ENCODE measurements around the gene RNASE8.

RNASE8 gene

DNA sequence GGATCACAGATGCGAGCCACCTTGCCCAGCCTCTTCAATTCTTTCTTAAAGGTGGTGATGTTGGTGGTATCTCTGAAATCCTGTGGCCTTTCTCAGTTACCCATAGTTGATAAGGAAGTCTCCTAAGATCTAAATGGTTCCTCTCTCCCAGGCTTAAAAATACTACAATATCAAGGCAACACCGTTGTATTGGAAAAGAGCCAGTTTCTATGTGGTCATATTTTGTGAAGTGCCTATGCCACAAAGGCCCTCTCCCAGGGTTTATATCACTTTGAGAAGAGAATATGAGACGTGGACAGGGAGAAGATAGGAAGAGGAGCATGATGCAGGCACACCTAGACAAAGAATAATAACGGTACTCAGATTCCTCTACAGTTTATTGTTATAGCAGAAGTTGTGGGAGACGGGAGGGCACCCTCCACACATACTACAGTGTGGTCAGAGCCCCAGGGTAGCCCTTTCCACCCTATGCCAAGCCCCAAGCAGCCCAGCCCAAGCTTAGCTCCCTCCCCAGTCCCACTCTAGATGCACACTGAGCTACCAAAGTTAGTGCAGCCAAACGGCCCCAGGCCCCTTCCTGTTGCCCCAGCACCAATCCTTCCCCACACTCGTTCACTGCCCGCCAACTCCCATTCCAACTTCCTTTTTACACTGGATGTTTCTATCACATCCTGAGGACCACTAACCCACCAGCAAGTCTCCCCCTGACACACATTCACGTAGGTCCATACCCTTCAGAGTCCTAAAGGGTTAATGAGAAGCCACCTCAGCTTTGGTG lies 41.0 kb upstream of the RNASE8 start:
- TF ChIP-seq, protein P1, sequence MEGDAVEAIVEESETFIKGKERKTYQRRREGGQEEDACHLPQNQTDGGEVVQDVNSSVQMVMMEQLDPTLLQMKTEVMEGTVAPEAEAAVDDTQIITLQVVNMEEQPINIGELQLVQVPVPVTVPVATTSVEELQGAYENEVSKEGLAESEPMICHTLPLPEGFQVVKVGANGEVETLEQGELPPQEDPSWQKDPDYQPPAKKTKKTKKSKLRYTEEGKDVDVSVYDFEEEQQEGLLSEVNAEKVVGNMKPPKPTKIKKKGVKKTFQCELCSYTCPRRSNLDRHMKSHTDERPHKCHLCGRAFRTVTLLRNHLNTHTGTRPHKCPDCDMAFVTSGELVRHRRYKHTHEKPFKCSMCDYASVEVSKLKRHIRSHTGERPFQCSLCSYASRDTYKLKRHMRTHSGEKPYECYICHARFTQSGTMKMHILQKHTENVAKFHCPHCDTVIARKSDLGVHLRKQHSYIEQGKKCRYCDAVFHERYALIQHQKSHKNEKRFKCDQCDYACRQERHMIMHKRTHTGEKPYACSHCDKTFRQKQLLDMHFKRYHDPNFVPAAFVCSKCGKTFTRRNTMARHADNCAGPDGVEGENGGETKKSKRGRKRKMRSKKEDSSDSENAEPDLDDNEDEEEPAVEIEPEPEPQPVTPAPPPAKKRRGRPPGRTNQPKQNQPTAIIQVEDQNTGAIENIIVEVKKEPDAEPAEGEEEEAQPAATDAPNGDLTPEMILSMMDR (IDR thresholded peaks at IDR 0.05; ENCODE audit: insufficient read depth, low read length, poor library complexity, severe bottlenecking): no peak
- Histone ChIP-seq H3K27me3 (replicated peaks; ENCODE audit: control insufficient read depth, insufficient read depth, low read length) (no peaks in the 10 kb centered on the region; the same call in none of the 2 replicates), H3K4me3 (replicated peaks; ENCODE audit: low read depth, low read length) (no peak overlapping the region), H3K36me3 (ENCODE audit: control insufficient read depth, insufficient read depth, low read length) (no peaks in the 10 kb centered on the region)
- DNase-seq (ENCODE audit: extremely low read depth, insufficient read length): no peak

DNA sequence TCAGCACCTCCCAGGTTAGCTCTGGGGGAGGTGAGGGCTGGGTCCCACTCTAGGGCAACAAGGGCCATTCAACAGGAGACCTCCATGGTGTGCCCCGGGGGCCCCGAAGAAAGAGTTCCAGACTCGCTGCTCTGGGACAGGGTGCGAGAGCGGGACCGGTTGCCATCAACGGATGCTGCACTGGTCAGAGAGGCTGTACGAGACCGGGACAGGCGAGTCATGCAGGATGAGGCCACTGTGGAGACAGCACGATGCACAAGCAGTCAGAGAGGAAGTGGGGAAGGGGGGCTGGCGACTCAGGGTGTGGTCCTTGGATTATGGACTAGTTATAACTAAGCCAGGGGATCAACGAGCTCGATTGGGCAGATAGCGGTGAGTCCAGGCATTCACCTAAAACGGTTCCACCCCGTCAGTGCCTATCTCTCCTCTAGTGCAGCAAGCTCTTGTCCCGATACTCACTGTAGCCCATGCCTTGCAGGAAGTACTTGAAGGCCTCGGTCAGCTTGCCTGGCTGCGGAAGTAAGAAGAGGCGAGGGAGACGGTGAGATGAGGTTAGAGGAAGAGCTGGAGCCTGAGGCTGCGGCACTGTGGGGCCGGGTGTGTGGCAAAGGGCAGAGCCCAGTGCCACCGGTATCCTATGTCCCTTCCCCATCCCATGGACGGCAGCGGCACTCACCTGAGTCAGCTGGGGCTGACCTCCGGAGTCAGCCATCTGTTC lies 39.9 kb upstream of the RNASE8 start:
- TF ChIP-seq, protein P1 (IDR thresholded peaks at IDR 0.05; ENCODE audit: insufficient read depth, low read length, poor library complexity, severe bottlenecking): no peak
- no peaks in the 10 kb centered on the region for H3K36me3 ChIP-seq (ENCODE audit: control insufficient read depth, insufficient read depth, low read length)

DNA sequence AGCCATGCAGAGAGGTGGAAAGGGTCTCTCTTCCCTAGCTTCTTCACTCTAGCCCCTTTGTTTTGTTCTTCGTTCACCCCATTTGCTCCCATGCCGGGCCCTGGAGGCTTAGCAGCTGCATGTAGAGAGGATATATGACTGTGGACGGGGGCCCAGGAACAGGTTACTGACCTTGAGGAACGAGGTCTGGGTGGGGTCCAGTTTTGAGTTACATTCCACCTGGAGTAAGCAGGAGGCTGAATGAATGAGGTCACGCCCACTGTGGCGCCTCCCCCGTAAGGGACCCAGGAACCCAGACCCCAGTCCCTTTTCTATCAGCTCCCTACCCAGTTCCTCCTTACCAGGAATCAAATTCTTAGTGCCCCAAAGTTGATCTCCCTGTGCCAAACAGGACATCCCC lies 39.3 kb upstream of the RNASE8 start:
- H3K27me3 ChIP-seq (replicated peaks; ENCODE audit: control insufficient read depth, insufficient read depth, low read length): no peaks in the 10 kb centered on the region; the same call in none of the 2 replicates
- no peaks in the 10 kb centered on the region for H3K36me3 ChIP-seq (ENCODE audit: control insufficient read depth, insufficient read depth, low read length)
- no peak overlapping the region for H3K4me3 ChIP-seq (replicated peaks; ENCODE audit: low read depth, low read length)
- no peak for DNase-seq (ENCODE audit: extremely low read depth, insufficient read length)
- TF ChIP-seq, protein P1 (IDR thresholded peaks at IDR 0.05; ENCODE audit: insufficient read depth, low read length, poor library complexity, severe bottlenecking): no peak

More for the DNA sequence above, 39.9 kb upstream of the RNASE8 start:
- Histone ChIP-seq H3K4me3 (replicated peaks; ENCODE audit: low read depth, low read length) (no peak overlapping the region), H3K27me3 (replicated peaks; ENCODE audit: control insufficient read depth, insufficient read depth, low read length) (no peaks in the 10 kb centered on the region; the same call in none of the 2 replicates)
- no peak for DNase-seq (ENCODE audit: extremely low read depth, insufficient read length)

DNA sequence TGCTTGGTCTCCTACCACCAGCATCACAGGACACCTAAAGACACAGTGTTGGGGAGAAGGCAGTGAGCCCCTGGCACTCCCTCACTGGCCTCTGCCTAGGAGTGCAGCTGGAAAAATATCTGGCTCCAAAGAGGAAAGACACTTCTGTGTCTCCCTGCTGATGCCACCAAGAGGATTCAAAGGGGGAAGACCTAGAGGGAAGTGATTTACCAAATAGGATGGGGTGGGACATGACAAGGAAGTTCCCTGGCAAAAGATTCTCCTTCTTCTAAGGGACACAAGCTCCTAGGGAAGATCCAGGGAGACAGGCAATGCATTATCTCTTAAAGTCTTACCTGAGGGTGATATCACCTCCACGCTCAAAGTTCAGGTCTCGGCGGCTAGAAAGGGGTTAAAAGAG lies 38.8 kb upstream of the RNASE8 start:
- DNase-seq (ENCODE audit: extremely low read depth, insufficient read length): no peak
- TF ChIP-seq, protein P1 (IDR thresholded peaks at IDR 0.05; ENCODE audit: insufficient read depth, low read length, poor library complexity, severe bottlenecking): no peak
- Histone ChIP-seq H3K27me3 (replicated peaks; ENCODE audit: control insufficient read depth, insufficient read depth, low read length) (no peaks in the 10 kb centered on the region; the same call in none of the 2 replicates), H3K36me3 (ENCODE audit: control insufficient read depth, insufficient read depth, low read length) (no peaks in the 10 kb centered on the region), H3K4me3 (replicated peaks; ENCODE audit: low read depth, low read length) (no peak overlapping the region)

- no peak for DNase-seq (ENCODE audit: extremely low read depth, insufficient read length)
- no peaks in the 10 kb centered on the region for H3K36me3 ChIP-seq (ENCODE audit: control insufficient read depth, insufficient read depth, low read length)
- TF ChIP-seq, protein P1 (IDR thresholded peaks at IDR 0.05; ENCODE audit: insufficient read depth, low read length, poor library complexity, severe bottlenecking): no peak
These were observed 38.3 kb upstream of the RNASE8 start for GRCh38 chr14:21019366-21019765.

More at GRCh38 chr14:21019366-21019765, 38.3 kb upstream of the RNASE8 start:
- peaks cover 2% of the 10 kb centered on the region for H3K27me3 ChIP-seq (replicated peaks; ENCODE audit: control insufficient read depth, insufficient read depth, low read length)
- H3K4me3 ChIP-seq (replicated peaks; ENCODE audit: low read depth, low read length): no peak overlapping the region
